Measurements from ENCODE around the gene ZNF831.

- TF ChIP-seq POLR2AphosphoS5 (IDR thresholded peaks at IDR 0.05; ENCODE audit: low read depth, low read length) (no peak), POLR2A (IDR thresholded peaks at IDR 0.05; ENCODE audit: low read depth, low read length) (no peak), TAF1 (IDR thresholded peaks at IDR 0.05; ENCODE audit: low read depth, low read length) (no peak), SPI1 (IDR thresholded peaks at IDR 0.05; ENCODE audit: low read depth, low read length) (no peak), POU2F2 (IDR thresholded peaks at IDR 0.05; ENCODE audit: low read depth, low read length) (no peak), PAX5 (IDR thresholded peaks at IDR 0.05; ENCODE audit: insufficient read depth, low read length, severe bottlenecking) (no peak)
These were observed 46.1 kb upstream of the ZNF831 start for GRCh38 chr20:59117526-59117925.

All from GM12891 (cell line).